Glomerular visceral epithelial cell (primary cell): ENCODE data around the gene MAFB.

Experiments used
- DNase-seq: peaks from one replicate; pipeline ENCODE4 v3.0.0-alpha.2; 2016; ENCODE audit errors: extremely low spot score

The MAFB gene

DNA sequence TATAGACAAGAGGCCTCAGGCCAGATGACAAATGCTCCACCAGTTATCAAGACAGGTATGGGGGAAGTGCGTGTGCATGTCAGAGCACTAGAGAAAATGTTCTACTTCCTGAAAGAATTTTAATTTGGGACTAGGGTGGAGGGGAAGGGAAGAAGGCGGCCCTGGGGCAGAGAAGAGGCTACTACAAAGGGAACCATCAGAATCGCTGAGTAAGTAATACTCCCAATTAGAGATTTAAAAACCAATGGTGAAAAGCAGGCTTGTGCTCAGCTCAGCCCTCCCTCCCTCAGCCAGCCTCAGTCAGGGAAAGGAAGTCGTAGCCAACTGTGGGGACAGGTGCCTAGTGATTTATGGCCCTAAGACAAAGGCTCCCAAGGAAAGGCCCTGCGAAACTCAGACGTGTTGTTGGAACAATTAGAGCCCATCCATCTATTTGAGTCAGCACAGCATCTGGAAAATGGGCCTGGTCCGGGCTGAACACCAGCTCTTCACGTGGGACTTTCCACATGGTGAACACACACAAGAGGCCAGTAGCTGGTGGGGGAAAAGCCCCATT is 15.0 kb upstream of the MAFB start:
- DNase-seq: no peak

DNA sequence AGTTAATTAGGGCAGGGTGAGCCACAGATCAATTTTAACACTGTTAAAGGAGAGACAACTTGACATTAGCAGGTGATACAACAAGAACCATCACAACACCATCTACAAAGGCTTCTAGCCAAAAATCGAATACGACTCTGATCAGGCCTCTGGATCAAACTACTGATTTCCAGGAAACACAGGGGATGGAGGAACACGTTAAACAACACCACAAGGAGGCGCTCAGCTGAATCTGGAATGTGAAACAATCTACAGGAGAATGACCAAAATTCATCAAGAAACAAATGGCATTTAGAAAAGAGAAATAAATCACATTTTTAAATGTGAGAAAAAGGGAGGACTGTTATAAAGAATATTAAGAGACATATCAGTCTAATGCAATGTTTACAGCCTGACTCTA is 13.5 kb upstream of the MAFB start:
- DNase-seq: no peak

DNA sequence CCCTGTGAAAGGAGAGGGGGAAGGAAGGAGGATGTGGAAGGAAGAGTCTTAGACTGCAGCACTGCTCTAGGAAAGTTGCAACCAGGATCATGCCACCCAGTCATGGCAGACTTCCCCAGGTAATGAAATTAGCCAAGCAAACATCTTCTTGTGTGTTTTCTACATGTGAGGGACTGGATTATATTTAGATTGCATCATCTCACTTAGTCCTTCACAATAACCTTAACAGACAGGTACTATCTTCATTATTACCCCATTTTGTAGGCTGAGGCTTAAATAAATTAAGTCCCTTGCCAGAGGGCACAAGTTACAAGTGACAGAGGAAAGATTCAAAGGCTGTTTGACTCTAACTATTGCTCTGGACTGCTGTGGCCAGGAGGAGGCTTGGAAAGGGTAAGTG is 9.7 kb upstream of the MAFB start:
- no peak for DNase-seq

DNA sequence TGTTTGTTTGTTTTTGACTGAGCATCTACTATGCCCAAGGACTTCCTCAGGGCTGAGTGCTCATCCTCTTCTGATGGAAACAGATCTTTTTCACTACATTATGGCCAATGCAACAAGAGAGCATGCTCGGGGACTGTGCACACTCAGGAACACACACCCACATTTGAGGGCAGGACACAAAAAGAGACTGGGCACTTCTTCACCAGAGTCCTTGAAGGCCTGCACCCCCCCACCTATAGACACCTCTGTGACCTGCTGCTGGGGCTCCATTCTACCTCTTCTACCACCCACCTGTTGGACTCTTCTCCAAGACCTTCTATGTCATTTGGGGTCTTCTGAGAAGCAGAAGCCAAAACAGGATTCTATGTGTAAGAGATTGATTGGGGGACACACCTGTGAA is 9.2 kb upstream of the MAFB start:
- no peak for DNase-seq

DNA sequence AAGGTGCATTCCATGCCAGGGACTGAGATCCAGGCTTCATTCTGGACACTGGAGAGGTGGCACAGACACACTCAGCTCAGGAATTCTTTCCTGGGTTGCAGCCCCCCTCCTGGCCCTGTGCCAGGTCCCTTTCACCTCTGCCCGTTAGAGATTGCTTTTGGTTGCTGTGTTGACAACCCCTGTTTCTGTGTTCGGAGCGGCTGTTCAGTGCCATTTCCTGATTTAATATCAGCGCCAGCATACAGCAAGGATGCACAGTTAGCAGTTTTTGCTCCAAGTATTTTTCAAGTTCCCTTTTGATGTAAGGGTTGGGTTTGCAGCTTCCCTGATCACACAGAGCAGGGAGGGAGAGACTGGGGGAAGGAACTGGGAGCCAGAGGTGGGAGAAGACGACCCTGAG is 8.5 kb upstream of the MAFB start:
- no peak for DNase-seq

DNA sequence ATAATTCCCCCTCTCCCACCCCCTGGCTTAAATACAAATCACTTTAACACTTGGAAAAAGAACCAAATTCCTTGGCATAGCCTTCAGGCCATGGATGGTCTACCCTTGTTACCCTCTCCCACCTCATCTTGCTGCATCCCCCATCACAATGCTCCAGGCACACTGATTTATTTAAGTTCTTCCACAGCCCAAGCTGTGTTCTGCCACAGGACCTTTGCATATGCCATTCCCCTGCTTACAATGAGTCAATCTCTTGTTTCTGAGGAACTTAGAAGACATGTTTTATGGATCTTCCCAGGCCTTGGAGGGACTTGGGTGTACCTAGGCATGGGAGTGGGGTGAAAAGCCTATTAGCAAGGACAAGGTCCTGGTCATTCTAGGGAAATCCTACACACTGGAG is 6.2 kb upstream of the MAFB start:
- DNase-seq: no peak

DNA sequence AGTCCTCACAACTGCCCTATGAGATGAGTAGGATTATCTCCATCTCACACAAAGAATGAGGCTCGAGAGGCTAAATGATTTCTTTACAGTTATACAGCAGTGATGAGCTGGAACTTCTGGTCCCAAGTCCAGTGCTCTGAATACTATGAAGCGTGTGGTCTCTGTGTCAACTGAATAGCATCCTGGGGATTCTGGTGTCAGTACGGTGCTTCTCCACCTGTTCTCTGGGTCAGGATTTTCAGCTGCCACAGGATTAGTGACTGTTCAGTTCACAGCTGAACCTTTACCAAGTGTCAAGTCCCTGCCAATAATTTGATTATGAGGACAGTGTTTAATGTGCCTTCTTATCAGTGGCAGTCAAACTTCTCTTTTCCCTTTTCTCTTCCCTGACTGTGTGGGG is 5.2 kb upstream of the MAFB start:
- DNase-seq: no peak

DNA sequence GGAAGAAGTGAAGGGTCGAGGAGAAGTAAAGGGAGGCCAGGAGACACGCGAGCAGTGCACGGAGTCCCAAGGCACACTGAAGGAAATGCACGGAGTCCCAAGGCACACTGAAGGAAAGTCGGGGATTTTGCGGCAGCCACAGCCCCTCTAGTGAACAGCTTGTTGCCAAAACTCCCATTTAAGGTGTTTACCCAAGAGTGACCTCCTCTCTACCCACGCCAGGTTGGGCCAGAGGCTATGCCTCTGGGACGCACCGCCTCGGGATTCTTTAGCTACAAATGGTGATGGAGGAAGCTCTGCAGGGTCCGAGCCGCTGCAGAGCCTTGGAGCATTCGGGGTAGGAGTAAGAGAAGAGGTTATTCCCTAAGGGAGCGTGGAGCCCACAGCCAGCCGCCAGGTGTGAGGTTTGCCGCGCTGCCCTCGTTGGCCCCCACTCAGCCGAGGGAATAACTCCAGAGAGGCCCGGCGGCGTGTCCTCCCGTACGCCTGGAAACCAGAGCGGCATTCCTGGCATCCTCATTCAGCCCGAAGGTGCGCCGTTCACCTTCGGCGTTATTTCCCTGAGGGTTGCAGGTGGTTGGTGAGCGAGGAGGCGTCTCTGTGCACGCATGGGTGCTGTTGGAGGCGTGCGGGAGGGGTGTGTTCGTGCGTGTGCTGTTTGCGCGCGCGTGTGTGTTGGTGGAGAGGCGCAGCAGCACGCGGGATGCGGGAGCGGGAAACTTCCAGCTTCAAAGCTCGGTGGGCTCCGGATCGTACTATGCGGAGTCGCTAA is 3.4 kb upstream of the MAFB start:
- no peak for DNase-seq

DNA sequence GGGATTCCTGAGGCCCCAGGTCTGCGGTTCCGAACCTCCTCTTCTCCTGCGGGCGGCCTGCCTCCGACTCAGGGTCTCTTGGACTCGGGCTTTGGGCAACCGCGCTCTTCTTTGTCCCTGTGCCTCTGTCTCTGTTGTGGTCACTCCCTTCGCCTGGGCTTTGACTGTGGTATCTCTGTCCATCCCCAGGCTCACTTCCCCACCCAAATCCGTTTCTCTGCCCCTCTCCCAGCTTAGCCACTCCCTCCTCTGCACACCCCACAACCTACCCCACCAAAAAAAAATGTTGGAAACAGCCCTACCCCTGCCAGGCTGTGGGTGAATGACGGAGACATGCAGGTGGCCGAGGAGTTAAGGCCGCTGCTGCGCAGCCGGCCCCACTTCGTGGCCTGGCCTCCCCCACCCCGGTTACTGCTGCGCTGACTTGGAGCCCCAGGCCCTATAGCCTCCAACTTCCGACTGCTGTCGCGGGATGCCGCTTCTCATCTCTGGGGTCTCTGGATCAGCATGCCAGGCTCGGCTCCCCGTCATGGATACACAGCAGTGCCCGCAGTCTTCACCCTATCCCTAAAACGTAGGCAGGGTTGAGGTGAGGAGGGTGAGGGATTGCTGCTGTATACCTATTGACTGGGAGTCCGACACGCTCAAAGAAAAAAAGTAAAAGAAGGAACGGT is 2.7 kb upstream of the MAFB start:
- no peak for DNase-seq

DNA sequence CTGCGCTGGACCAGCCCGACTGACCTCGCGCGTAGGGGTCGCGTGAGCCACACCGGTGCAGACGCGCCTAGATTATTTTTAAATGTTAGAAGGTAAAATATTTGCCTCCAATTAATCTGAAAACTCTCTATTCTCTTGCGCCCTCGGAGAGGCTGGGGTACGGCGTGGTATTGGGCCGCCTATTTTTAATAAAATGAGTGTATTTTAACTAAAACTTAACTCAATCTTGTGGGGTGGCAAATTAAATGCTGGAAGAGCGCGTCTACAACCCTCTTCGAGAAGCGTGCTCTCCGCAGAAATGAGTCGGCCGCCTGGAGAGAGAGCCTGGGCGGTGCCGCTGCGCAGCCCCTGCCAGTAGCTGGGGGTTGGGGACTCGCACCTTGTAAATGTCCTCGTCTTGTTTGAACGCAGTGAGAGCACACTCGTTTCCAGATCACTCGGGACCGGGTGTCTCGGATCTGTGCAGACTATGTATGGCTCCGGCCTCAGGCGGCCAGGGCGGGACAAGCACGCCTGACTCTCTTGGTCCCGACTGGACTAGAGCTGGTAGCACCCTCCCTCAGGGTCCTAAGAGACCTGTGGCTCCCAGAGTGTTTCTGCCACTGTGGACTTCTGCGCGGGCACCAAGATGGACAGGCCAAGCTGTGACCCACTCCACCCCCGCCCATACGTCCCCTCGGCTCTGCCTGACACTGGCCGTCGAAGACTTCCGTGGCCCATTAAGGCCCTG is 2.0 kb upstream of the MAFB start:
- no peak for DNase-seq

DNA sequence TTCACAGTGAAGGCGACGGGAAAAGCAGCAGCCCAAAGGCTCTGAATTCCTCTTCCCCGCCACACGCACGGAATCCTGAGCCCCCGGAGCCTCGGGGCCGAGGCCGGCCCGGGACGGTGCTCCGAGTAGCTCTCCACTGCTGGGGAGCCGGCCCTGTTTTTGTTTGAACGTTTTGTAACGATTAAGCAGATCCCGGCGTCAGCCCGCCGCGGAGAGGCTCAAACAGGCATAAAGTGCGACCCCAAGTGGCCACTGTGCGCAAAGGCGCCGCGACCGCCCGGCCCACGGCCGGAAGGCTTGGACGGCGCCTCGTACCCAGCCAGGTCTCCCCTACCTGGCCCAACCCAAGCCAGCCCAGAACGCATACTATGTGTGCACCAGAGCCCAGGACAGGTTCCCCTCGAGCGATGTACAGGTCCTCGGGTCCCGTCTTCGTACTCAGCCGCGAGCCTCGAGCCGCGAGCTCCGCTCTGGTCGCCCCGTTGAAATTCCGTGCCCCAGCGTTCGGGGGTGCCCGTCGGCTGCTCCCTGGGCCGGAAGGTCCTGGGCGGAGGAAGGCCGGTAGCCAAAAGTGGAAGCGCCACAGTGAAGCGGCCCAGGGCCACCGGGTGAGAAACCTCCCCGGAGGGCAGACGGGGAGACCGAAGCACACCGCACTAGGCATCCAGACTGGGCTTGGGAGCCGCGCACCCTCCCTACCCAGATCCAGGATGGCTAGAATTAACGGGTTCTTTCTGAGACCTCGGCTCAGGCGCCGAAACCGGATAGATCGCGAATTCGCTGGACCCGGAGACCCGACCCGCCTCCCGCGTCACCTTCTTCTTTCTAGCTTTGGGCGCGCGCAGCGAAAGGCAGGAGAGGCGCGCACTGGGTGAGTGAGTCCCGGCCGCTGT is 1.2 kb upstream of the MAFB start:
- peak; percentile 33 for DNase-seq

DNA sequence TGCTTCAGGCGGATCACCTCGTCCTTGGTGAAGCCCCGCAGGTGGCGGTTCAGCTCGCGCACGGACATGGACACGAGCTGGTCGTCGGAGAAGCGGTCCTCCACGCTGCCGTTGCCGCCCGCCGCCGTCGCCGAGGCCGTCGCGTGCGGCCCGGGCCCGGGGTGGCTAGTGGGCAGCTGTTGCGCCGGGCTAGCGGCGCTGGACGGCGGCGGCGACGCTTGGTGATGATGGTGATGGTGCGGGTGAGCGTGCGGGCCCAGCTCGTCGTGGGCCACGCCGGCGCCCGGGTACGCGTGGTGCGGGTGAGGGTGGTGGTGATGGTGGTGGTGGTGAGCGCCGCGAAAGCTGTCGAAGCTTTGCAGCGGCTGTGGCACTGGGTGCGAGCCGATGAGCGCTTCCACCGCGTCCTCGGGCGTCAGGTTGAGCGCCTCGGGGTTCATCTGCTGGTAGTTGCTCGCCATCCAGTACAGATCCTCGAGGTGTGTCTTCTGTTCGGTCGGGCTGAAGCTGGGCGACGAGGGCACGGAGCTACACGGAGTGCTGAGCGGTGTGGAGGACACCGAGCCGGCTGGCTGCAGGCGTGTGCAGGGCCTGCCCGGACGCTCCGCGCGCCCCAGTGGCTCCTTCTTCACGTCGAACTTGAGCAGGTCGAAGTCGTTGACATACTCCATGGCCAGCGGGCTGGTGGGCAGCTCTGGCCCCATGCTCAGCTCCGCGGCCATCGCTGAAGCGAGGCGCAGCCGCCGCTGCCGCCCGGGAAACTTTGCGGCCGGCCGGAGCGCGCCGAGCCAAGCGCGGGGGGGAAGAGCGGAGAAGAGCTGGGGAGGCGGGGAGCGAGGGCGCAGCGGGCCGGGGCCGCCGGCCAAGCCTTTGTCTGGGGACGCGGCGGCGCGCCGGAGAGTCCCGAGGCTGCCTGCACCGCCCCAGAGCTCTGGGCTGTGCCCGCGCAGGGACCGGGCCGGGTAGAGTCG is 622 bp downstream of the MAFB start:
- no peak for DNase-seq

DNA sequence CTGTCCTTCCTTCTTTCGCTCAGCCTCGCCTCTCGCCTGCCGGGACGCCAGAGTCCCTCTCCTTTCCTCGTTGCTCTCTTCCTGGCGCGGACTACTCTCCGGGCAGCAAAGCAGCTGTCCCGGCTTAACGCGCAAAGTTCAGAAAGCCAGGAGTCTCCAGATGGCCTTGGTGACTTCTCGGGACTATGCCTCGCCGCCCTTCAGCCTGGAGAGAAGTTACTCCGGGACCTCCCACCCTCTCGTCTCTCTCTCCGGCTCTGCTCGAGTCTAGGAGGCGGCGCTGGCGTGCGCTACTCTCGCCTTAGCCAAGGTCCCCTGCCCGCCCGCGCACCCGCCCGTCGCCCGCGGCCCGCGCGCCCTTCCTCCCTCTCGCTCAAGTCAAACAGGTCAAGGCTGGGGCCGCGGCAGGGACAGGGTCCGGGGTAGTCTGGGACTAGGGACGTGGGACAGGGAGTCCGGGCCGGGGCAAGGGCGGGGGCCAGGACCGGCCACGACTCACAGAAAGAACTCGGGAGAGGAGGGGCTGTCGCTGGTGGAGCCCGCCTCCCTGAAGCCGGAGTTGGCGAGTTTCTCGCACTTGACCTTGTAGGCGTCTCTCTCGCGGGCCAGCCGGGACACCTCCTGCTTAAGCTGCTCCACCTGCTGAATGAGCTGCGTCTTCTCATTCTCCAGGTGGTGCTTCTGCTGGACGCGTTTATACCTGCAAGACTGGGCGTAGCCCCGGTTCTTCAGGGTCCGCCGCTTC is 1.5 kb downstream of the MAFB start:
- no peak for DNase-seq

DNA sequence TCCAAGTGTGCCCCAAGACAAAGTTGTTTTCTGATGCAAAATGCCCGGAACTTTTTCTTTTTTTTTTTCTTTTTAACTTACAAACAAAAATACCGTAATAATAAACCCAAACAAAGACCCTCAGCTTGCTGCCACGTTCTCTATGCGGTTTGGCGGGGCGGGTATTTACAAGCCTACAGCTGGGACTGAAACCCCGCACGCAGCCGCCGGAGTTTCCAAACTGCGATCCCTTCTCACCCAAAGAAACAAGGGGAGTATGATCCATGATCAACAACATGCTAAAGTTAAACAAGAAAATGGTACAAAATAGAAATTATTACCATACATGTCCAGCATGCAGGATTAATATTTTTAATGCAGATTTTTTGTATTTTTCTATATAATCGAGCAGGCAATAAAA is 2.1 kb downstream of the MAFB start:
- no peak for DNase-seq

DNA sequence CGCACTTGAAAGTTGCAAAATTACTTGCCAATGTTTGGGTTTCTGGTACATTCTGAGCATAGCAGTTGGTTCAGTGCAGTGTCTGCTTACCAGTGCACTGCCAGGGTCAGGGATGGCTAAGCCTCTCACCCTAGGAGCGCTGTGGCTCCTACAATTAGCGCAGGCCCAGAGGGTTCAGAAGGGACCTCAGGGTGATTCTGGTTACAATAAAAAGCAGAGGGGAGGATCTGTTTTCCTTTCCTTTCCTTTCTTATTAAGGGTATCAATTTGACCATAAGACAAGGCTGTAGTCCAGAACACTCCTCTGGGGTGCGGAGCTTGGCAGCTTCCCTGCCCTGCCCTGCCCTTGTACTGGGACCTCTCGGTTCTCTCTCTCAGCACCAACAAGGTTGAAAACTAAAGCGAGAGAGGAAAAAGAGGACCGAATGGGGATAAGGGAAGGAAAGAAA is 2.6 kb downstream of the MAFB start:
- no peak for DNase-seq

DNA sequence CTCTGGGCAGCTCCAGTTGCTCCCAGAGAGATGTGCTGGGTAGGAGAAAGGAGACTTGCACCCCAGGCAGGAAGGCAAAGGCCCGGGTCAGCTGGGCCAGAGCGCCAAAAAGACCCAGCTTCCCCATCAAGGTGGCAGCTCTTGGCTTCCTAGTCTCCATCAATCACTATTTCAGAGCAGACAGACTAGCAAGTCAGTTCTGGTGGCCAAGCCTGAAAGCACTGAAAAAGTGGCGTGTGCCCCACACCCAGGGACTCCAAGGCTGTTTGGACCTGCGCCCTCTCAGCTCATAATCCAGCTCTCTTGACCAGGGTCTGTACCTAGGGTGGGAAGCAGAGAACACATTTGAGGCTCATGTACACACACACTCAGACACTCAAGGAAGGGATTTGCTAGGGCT is 3.7 kb downstream of the MAFB start:
- DNase-seq: no peak

DNA sequence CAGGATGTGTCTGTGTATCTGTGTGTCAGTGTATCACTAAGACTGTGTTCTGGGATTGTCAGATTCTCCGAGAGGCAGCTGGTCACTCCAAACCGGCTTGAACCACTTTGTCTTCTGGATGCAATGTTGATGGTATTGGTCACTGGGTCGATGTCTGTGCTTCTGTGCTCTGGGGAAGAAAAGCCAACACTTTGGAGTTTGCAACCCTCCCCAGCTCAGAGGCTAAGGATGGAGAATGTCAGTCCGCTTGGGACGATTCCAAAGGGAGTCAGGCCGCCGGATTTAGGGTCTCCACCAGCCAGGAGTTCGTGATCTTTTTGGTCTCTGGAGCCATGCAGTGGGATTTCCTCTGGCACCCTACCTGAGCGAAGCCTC is 5.2 kb downstream of the MAFB start:
- DNase-seq: no peak

DNA sequence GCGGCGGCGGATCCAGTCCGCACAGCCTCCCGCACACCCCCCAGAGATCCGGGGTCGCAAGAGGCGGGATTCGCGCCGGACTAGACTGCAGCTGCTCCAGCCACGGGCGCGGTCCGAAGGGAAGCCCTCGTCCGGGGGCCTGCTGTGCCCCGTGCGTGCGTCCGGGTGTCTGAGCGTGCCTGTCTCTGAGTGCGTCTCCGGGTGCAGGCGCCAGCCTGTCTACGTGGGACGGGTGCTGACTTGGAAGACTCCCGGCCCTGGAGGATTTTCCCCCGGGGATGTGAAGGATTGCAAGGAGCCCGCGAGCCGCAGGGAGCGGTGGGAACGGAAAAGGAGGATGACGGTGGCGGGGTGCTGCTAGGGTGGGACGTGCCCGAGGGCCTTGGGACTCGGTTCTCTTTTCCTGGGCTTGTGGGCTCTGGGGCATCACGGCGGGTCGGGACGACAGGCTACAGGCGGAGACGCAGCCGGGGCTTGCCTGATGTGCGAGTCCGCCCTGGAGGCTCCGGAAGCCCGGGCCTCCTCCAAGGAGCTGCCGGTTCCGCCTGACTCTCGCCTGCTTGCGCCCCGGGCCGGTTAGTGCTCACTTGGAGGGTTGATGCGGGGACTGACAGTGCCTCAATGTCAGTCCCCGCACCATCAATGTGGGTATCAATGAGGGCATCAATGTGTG is 5.7 kb downstream of the MAFB start:
- DNase-seq: no peak
